SK-N-SH (cell line): ENCODE measurements around the gene CSNK2A2. TPM values are rescaled to one million over a fixed set of nuclear protein-coding genes. Genes with fewer than 3 reads are reported as not detected.

Source experiments
- CTCF ChIA-PET: fragments of 300-600, 350-600 bp; formaldehyde crosslinking; extraction: SDS; loops from one replicate; lab custom pipeline; 2021; lab: Yijun Ruan, JAX
- POLR2A ChIA-PET: fragments of 350-600 bp; sonication (Branson Sonifier 250); formaldehyde crosslinking; extraction: SDS; loops from one replicate; lab custom pipeline; 2020; ENCODE audit warnings: antibody characterized with exemption, inconsistent platforms; lab: Yijun Ruan, JAX
- DNase-seq: peaks from one replicate; pipeline ENCODE4 v3.0.0; 2012
- H2AFZ ChIP-seq: fragments of 200-600 bp; sonication (generic); 2 replicates; pipeline ENCODE4 v1.8.1; 2016; ENCODE audit warnings: antibody characterized with exemption, mild to moderate bottlenecking, low read depth
- H3F3A ChIP-seq: fragments of 200-600 bp; sonication (generic); replicated peaks from 2 replicates; pipeline ENCODE3; 2016; ENCODE audit warnings: antibody characterized with exemption, mild to moderate bottlenecking; ENCODE audit not compliant: insufficient read depth
- H3K27ac ChIP-seq, 2 experiments: fragments of 200-500 bp in 1 of 2; fragments of 200-600 bp in 1 of 2; sonication (Bioruptor generic) in 1 of 2; sonication (generic), shearing (Covaris generic) in 1 of 2; 2 replicates each; pipeline versions ENCODE4 v1.5.1 to v1.6.1; 2014 to 2016; ENCODE audit warnings: low read depth in 2 of 2, inconsistent platforms in 1 of 2, low read length in 1 of 2, mild to moderate bottlenecking in 1 of 2, mixed read lengths in 1 of 2
- H3K27me3 ChIP-seq: fragments of 200-600 bp; sonication (generic), shearing (Covaris generic); 2 replicates; pipeline ENCODE4 v1.6.1; 2016; ENCODE audit warnings: mixed run types; ENCODE audit not compliant: insufficient read depth
- H3K36me3 ChIP-seq, 2 experiments: fragments of 200-500 bp in 1 of 2; fragments of 200-600 bp in 1 of 2; sonication (Bioruptor generic) in 1 of 2; sonication (generic) in 1 of 2; replicated peaks in 1 of 2; 2 replicates each; pipeline versions ENCODE3 to v1.5.1; 2014 to 2016; ENCODE audit warnings: low read length in 1 of 2, mild to moderate bottlenecking in 1 of 2; ENCODE audit not compliant: insufficient read depth in 2 of 2, control insufficient read depth in 1 of 2
- H3K4me1 ChIP-seq, 2 experiments: fragments of 200-500 bp in 1 of 2; fragments of 200-600 bp in 1 of 2; sonication (Bioruptor generic) in 1 of 2; sonication (generic), shearing (Covaris generic) in 1 of 2; 2 replicates each; pipeline versions ENCODE4 v1.5.1 to v1.6.1; 2014 to 2016; ENCODE audit warnings: low read depth in 1 of 2, low read length in 1 of 2, mixed run types in 1 of 2; ENCODE audit not compliant: insufficient read depth in 2 of 2, control insufficient read depth in 1 of 2
- H3K4me2 ChIP-seq: fragments of 200-600 bp; sonication (generic), shearing (Covaris generic); 2 replicates; pipeline ENCODE4 v1.6.1; 2017; ENCODE audit warnings: mixed run types
- H3K4me3 ChIP-seq, 2 experiments: fragments of 200-500 bp in 1 of 2; fragments of 200-600 bp in 1 of 2; sonication (Bioruptor generic) in 1 of 2; sonication (generic), shearing (Covaris generic) in 1 of 2; 2 replicates each; pipeline versions ENCODE4 v1.5.1 to v1.8.1; 2014 to 2016; ENCODE audit warnings: low read depth in 2 of 2, inconsistent platforms in 1 of 2, low read length in 1 of 2, mild to moderate bottlenecking in 1 of 2, mixed read lengths in 1 of 2, moderate library complexity in 1 of 2
- H3K79me2 ChIP-seq: fragments of 200-600 bp; sonication (generic); 2 replicates; pipeline ENCODE4 v1.8.1; 2017; ENCODE audit warnings: mild to moderate bottlenecking; ENCODE audit not compliant: insufficient read depth
- H3K9ac ChIP-seq: fragments of 200-600 bp; sonication (generic); 2 replicates; pipeline ENCODE4 v1.6.1; 2017; ENCODE audit warnings: mixed run types
- H3K9me2 ChIP-seq: fragments of 200-600 bp; sonication (generic); 2 replicates; pipeline ENCODE4 v1.6.1; 2017; ENCODE audit warnings: mixed run types
- H3K9me3 ChIP-seq: fragments of 200-600 bp; sonication (generic); 2 replicates; pipeline ENCODE4 v1.6.1; 2017; ENCODE audit warnings: mixed run types, mild to moderate bottlenecking, moderate library complexity
- H4K20me1 ChIP-seq: fragments of 200-600 bp; sonication (generic); 2 replicates; pipeline ENCODE4 v1.6.1; 2017; ENCODE audit warnings: mild to moderate bottlenecking, mixed run types; ENCODE audit not compliant: insufficient read depth
- ELF1 ChIP-seq: IDR thresholded peaks from 2 replicates; pipeline ENCODE4 v1.4.0; 2012
- EP300 ChIP-seq, 2 experiments: IDR thresholded peaks; 2 replicates each; pipeline versions ENCODE4 v1.4.0 to v1.6.1; 2012; ENCODE audit warnings: borderline replicate concordance in 1 of 2, low read depth in 1 of 2, low read length in 1 of 2
- EZH2phosphoT487 ChIP-seq: fragments of 200-600 bp; sonication (generic); IDR thresholded peaks from 2 replicates; pipeline ENCODE4 v1.6.1; 2017; ENCODE audit warnings: low read depth, mixed run types, mild to moderate bottlenecking, antibody characterized with exemption, moderate library complexity, borderline replicate concordance
- FOSL2 ChIP-seq: IDR thresholded peaks from 2 replicates; pipeline ENCODE4 v1.4.0; 2012; ENCODE audit warnings: low read depth, mild to moderate bottlenecking, moderate library complexity, borderline replicate concordance
- FOXJ3 ChIP-seq: sonication (generic); formaldehyde crosslinking; IDR thresholded peaks from 2 replicates; pipeline ENCODE4 v1.5.1; 2020; ENCODE audit warnings: mild to moderate bottlenecking, missing genetic modification reagents
- GATA2 ChIP-seq: sonication (generic); formaldehyde crosslinking; IDR thresholded peaks from 2 replicates; pipeline ENCODE4 v1.5.0; 2020; ENCODE audit warnings: mild to moderate bottlenecking, missing genetic modification reagents
- JUND ChIP-seq: IDR thresholded peaks from 2 replicates; pipeline ENCODE4 v1.4.0; 2012
- MXI1 ChIP-seq: IDR thresholded peaks from 2 replicates; pipeline ENCODE4 v1.6.1; 2012; ENCODE audit warnings: mild to moderate bottlenecking, low read depth, low read length, improper control_type of control experiment
- NRF1 ChIP-seq: IDR thresholded peaks from 2 replicates; pipeline ENCODE4 v1.6.1; 2012; ENCODE audit warnings: low read depth, mild to moderate bottlenecking, low read length
- POLR2AphosphoS5 ChIP-seq: IDR thresholded peaks from 2 replicates; pipeline ENCODE4 v1.6.1; 2012; ENCODE audit warnings: low read depth, low read length
- RAD21 ChIP-seq: IDR thresholded peaks from 2 replicates; pipeline ENCODE4 v1.6.1; 2012; ENCODE audit warnings: mild to moderate bottlenecking, low read length
- RCOR1 ChIP-seq: fragments of 150-350 bp; IDR thresholded peaks from 2 replicates; pipeline ENCODE4 v1.6.1; 2017; ENCODE audit warnings: antibody characterized with exemption, low read length
- RFX5 ChIP-seq: IDR thresholded peaks from 2 replicates; pipeline ENCODE4 v1.6.1; 2012; ENCODE audit warnings: mild to moderate bottlenecking, improper control_type of control experiment, low read length
- RXRA ChIP-seq: IDR thresholded peaks from 2 replicates; pipeline ENCODE4 v1.4.0; 2012; ENCODE audit warnings: low read depth, mild to moderate bottlenecking, borderline replicate concordance
- SMC3 ChIP-seq: IDR thresholded peaks from 2 replicates; pipeline ENCODE4 v1.6.1; 2012; ENCODE audit warnings: low read depth, low read length, improper control_type of control experiment
- TEAD4 ChIP-seq: IDR thresholded peaks from 2 replicates; pipeline ENCODE4 v1.4.0; 2012; ENCODE audit warnings: mild to moderate bottlenecking, borderline replicate concordance; ENCODE audit not compliant: insufficient read depth
- YY1 ChIP-seq: IDR thresholded peaks from 2 replicates; pipeline ENCODE4 v1.4.0; 2012; ENCODE audit warnings: low read depth, mild to moderate bottlenecking
- WGBS: methylation state at CpG from one replicate; pipeline ENCODE4 v1.1.6; 2017; ENCODE audit warnings: low lambda C conversion rate; 5-methylcytosine and 5-hydroxymethylcytosine counted together
- polyA plus RNA-seq, 3 experiments: library from polyadenylated mRNA; depleted of rRNA; stranded (reverse); fragments of >200 nt; gene quantifications; 2 replicates each; pipeline ENCODE4 v1.2.3, GENCODE V29; 2012
- TF ChIP-seq, protein P1 (sequence below): IDR thresholded peaks from 2 replicates; pipeline ENCODE4 v1.6.1; 2012; ENCODE audit warnings: mild to moderate bottlenecking, low read depth, low read length, moderate library complexity
- TF ChIP-seq, protein P2 (sequence below): fragments of 150-350 bp; IDR thresholded peaks from 2 replicates; pipeline ENCODE4 v1.6.1; 2016; ENCODE audit warnings: mild to moderate bottlenecking, low read depth, low read length
- TF ChIP-seq, protein P3 (sequence below): IDR thresholded peaks from 2 replicates; pipeline ENCODE4 v1.4.0; 2012; ENCODE audit warnings: low read depth, borderline replicate concordance

The CSNK2A2 gene
- polyA plus RNA-seq, 1 of the 3 experiments (the other 2 are of a cell fraction), result 25.8 TPM

DNA sequence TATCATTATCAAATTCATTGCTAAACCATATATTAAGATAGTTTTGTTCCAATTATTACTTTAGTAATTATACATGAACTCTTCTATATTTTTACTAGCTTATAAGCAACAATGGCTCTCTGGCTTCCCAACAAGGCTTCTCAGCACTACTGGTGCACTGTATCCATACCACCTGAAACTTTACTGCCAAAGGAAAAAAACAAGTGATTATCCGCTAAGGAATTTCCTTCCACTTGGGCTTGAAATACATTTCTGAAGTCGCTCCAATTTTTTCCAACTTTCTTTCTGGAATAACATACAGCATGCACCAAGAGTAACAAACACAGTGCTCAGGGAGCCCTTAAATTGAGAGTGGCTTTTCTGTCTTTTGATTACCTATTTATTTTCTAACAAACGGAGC lies 2.1 kb downstream of the CSNK2A2 start:
- Histone ChIP-seq H3K9ac (no peak overlapping the region; the same call in 1 of the 2 replicates), H3K4me3 (no peak overlapping the region), H4K20me1 (peaks cover 18% of the 10 kb centered on the region), H2AFZ (no peak overlapping the region), H3K4me2 (peak overlapping the region; percentile 83), H3K36me3 (peaks cover 43 to 52% of the 10 kb centered on the region in 2 experiments), H3K27ac (no peak overlapping the region), H3K9me2 (no peaks in the 10 kb centered on the region), H3K4me1 (peaks cover 6 to 15% of the 10 kb centered on the region in 2 experiments; a peak in 3 of 4 replicates), H3K9me3 (no peaks in the 10 kb centered on the region), H3F3A (no peaks in the 10 kb centered on the region), H3K27me3 (no peaks in the 10 kb centered on the region; the same call in 1 of the 2 replicates), H3K79me2 (peaks cover 65% of the 10 kb centered on the region)
- CTCF ChIA-PET, result no interaction called here
- no peak for DNase-seq
- WGBS, result 92% methylated on average over 3 of the region's 3 CpGs
- TF ChIP-seq RFX5 (no peak), EP300 (IDR thresholded peaks at IDR 0.05; ENCODE audit: borderline replicate concordance in 1 of 2, low read depth in 1 of 2, low read length in 1 of 2) (no peak), ELF1 (no peak), YY1 (no peak), TEAD4 (no peak), RCOR1 (no peak), JUND (no peak), RAD21 (no peak), GATA2 (CRISPR knock-in tag) (no peak), FOXJ3 (CRISPR knock-in tag) (no peak), POLR2AphosphoS5 (no peak), NRF1 (no peak), RXRA (no peak), FOSL2 (no peak), SMC3 (no peak), MXI1 (no peak), EZH2phosphoT487 (no peak)
- TF ChIP-seq, protein P1, sequence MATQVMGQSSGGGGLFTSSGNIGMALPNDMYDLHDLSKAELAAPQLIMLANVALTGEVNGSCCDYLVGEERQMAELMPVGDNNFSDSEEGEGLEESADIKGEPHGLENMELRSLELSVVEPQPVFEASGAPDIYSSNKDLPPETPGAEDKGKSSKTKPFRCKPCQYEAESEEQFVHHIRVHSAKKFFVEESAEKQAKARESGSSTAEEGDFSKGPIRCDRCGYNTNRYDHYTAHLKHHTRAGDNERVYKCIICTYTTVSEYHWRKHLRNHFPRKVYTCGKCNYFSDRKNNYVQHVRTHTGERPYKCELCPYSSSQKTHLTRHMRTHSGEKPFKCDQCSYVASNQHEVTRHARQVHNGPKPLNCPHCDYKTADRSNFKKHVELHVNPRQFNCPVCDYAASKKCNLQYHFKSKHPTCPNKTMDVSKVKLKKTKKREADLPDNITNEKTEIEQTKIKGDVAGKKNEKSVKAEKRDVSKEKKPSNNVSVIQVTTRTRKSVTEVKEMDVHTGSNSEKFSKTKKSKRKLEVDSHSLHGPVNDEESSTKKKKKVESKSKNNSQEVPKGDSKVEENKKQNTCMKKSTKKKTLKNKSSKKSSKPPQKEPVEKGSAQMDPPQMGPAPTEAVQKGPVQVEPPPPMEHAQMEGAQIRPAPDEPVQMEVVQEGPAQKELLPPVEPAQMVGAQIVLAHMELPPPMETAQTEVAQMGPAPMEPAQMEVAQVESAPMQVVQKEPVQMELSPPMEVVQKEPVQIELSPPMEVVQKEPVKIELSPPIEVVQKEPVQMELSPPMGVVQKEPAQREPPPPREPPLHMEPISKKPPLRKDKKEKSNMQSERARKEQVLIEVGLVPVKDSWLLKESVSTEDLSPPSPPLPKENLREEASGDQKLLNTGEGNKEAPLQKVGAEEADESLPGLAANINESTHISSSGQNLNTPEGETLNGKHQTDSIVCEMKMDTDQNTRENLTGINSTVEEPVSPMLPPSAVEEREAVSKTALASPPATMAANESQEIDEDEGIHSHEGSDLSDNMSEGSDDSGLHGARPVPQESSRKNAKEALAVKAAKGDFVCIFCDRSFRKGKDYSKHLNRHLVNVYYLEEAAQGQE, result no peak
- TF ChIP-seq, protein P2, sequence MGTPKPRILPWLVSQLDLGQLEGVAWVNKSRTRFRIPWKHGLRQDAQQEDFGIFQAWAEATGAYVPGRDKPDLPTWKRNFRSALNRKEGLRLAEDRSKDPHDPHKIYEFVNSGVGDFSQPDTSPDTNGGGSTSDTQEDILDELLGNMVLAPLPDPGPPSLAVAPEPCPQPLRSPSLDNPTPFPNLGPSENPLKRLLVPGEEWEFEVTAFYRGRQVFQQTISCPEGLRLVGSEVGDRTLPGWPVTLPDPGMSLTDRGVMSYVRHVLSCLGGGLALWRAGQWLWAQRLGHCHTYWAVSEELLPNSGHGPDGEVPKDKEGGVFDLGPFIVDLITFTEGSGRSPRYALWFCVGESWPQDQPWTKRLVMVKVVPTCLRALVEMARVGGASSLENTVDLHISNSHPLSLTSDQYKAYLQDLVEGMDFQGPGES, result no peak
- TF ChIP-seq, protein P3, sequence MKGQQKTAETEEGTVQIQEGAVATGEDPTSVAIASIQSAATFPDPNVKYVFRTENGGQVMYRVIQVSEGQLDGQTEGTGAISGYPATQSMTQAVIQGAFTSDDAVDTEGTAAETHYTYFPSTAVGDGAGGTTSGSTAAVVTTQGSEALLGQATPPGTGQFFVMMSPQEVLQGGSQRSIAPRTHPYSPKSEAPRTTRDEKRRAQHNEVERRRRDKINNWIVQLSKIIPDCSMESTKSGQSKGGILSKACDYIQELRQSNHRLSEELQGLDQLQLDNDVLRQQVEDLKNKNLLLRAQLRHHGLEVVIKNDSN, result no peak
- POLR2A ChIA-PET, result no interaction called here
